K562 (cell line): Measurements from ENCODE around the gene GFOD2. TPM values are rescaled to one million over a fixed set of nuclear protein-coding genes. Genes with fewer than 3 reads are reported as not detected.

ENCODE experiments used
- ATAC-seq: fragments of 200-7000 bp; cut with Tn5 transposase; 3 replicates; pipeline ENCODE4 v1.9.1; 2020; ENCODE audit warnings: moderate library complexity
- BruUV-seq: library from RNA; stranded (reverse); fragments of 400-500 nt; replicated peaks from 2 replicates; lab custom pipeline; 2021; lab: Mats Ljungman, UMichigan
- CTCF ChIA-PET: fragments of 300-600 bp; formaldehyde crosslinking; extraction: SDS; loops from one replicate; lab custom pipeline; 2021; ENCODE audit warnings: low intra/inter-chr PET ratio; lab: Yijun Ruan, JAX
- POLR2A ChIA-PET: fragments of 300-600, 350-650 bp; sonication (Branson Sonifier 250); formaldehyde crosslinking; extraction: SDS; loops from one replicate; lab custom pipeline; 2021; ENCODE audit warnings: antibody characterized with exemption, inconsistent platforms; lab: Yijun Ruan, JAX
- DNase-seq, 4 experiments: peaks; one replicate each; pipeline versions ENCODE4 v3.0.0 to v3.0.0-alpha.2; 2011 to 2018; ENCODE audit warnings: low spot score in 3 of 4, mixed read lengths in 3 of 4; ENCODE audit errors: extremely low read depth in 1 of 4
- FAIRE-seq: peaks from 2 replicates; lab custom pipeline; 2011; peaks lifted over from hg19 to GRCh38; lab: Jason Lieb, UNC
- H2AFZ ChIP-seq: 2 replicates; pipeline ENCODE4 v1.6.0; 2011; ENCODE audit warnings: low read depth, low read length, control low read depth, inconsistent platforms
- H3K27ac ChIP-seq: fragments of 200-600 bp; 3 replicates; pipeline ENCODE4 v1.8.0; 2011; ENCODE audit warnings: low read depth, mild to moderate bottlenecking, control low read depth, inconsistent platforms, low read length, moderate library complexity, mixed read lengths; ENCODE audit errors: extremely low read depth
- H3K27me3 ChIP-seq, 2 experiments: fragments of 300-600 bp in 1 of 2; 2 replicates in 1 of 2; 3 replicates in 1 of 2; pipeline versions ENCODE4 v1.6.0 to v1.8.0; 2011; ENCODE audit warnings: inconsistent platforms in 2 of 2, low read length in 2 of 2, mild to moderate bottlenecking in 1 of 2, mixed read lengths in 1 of 2, moderate library complexity in 1 of 2; ENCODE audit not compliant: control insufficient read depth in 2 of 2, insufficient read depth in 2 of 2
- H3K36me3 ChIP-seq: fragments of 300-600 bp; 3 replicates; pipeline ENCODE4 v1.8.0; 2011; ENCODE audit warnings: mild to moderate bottlenecking, low read length, inconsistent platforms; ENCODE audit not compliant: control insufficient read depth, insufficient read depth
- H3K4me1 ChIP-seq, 2 experiments: fragments of 200-600 bp in 1 of 2; replicated peaks in 1 of 2; 2 replicates in 1 of 2; 3 replicates in 1 of 2; pipeline versions ENCODE4 v1.5.1 to v1.8.0; 2011; ENCODE audit warnings: inconsistent platforms in 2 of 2, low read length in 2 of 2, mild to moderate bottlenecking in 1 of 2, mixed read lengths in 1 of 2, moderate library complexity in 1 of 2; ENCODE audit not compliant: control insufficient read depth in 2 of 2, insufficient read depth in 2 of 2
- H3K4me2 ChIP-seq: 2 replicates; pipeline ENCODE4 v1.6.1; 2011; ENCODE audit warnings: low read length, control low read depth, inconsistent platforms, mixed read lengths; ENCODE audit not compliant: insufficient read depth
- H3K4me3 ChIP-seq: fragments of 200-600 bp; sonication (generic), shearing (Covaris generic); 2 replicates; pipeline ENCODE4 v1.5.1; 2016; ENCODE audit warnings: control low read depth, inconsistent platforms
- H3K79me2 ChIP-seq: fragments of 200-600 bp; 3 replicates; pipeline ENCODE4 v1.8.0; 2011; ENCODE audit warnings: low read length, inconsistent platforms; ENCODE audit not compliant: control insufficient read depth, insufficient read depth
- H3K9ac ChIP-seq, 2 experiments: 2 replicates each; pipeline versions ENCODE4 v1.6.0 to v1.6.1; 2011; ENCODE audit warnings: low read depth in 2 of 2, low read length in 2 of 2, control low read depth in 1 of 2, inconsistent platforms in 1 of 2, mild to moderate bottlenecking in 1 of 2, mixed read lengths in 1 of 2; ENCODE audit not compliant: insufficient read depth in 1 of 2
- H3K9me1 ChIP-seq: one replicate; pipeline ENCODE4 v1.6.0; 2011; ENCODE audit warnings: inconsistent platforms, mild to moderate bottlenecking, low read length, moderate library complexity; ENCODE audit not compliant: control insufficient read depth, insufficient read depth
- H3K9me3 ChIP-seq: replicated peaks from 2 replicates; pipeline ENCODE4 v1.5.1; 2011; ENCODE audit warnings: low read depth, low read length, inconsistent platforms; ENCODE audit not compliant: control insufficient read depth, insufficient read depth
- H4K20me1 ChIP-seq: replicated peaks from 2 replicates; pipeline ENCODE4 v1.6.1; 2011; ENCODE audit warnings: low read length, inconsistent platforms, mixed read lengths; ENCODE audit not compliant: control insufficient read depth, insufficient read depth
- C11orf30 ChIP-seq: fragments of 450-650 bp; IDR thresholded peaks from 2 replicates; pipeline ENCODE4 v1.6.1; 2016; ENCODE audit warnings: low read depth, mild to moderate bottlenecking
- CBX1 ChIP-seq: sonication (generic); IDR thresholded peaks from 2 replicates; pipeline ENCODE4 v1.6.1; 2016; ENCODE audit warnings: antibody characterized with exemption, low read depth, mild to moderate bottlenecking
- GTF2A2 ChIP-seq: IDR thresholded peaks from 2 replicates; pipeline ENCODE4 v1.6.1; 2016; ENCODE audit warnings: mild to moderate bottlenecking, missing genetic modification characterization, missing compliant biosample characterization
- HDAC2 ChIP-seq: fragments of 450-650 bp; IDR thresholded peaks from 2 replicates; pipeline ENCODE4 v1.6.1; 2016; ENCODE audit warnings: mild to moderate bottlenecking
- HDGF ChIP-seq: fragments of 450-650 bp; IDR thresholded peaks from 2 replicates; pipeline ENCODE4 v1.6.1; 2016
- JUND ChIP-seq, 2 experiments: IDR thresholded peaks; 2 replicates in 1 of 2; 3 replicates in 1 of 2; pipeline ENCODE4 v1.6.1; 2011; ENCODE audit warnings: borderline replicate concordance in 2 of 2, low read depth in 2 of 2, low read length in 2 of 2, improper control_type of control experiment in 1 of 2, missing biosample characterization in 1 of 2, missing genetic modification characterization in 1 of 2, missing genetic modification reagents in 1 of 2
- MAZ ChIP-seq, 2 experiments: fragments of 450-650 bp in 1 of 2; sonication (generic) in 1 of 2; formaldehyde crosslinking; IDR thresholded peaks in 1 of 2; conservative IDR thresholded peaks in 1 of 2; 2 replicates each; pipeline versions ENCODE4 v1.4.0 to v1.5.0; 2020; ENCODE audit warnings: mild to moderate bottlenecking in 1 of 2, missing genetic modification reagents in 1 of 2
- MTA2 ChIP-seq: fragments of 450-650 bp; IDR thresholded peaks from 2 replicates; pipeline ENCODE4 v1.6.1; 2016; ENCODE audit warnings: low read depth
- MTA3 ChIP-seq: fragments of 450-650 bp; formaldehyde crosslinking; IDR thresholded peaks from 2 replicates; pipeline ENCODE4 v1.6.1; 2017; ENCODE audit warnings: mild to moderate bottlenecking, borderline replicate concordance
- POLR3A ChIP-seq: IDR thresholded peaks from 2 replicates; pipeline ENCODE4 v1.6.1; 2011; ENCODE audit warnings: borderline replicate concordance, mild to moderate bottlenecking, moderate library complexity; ENCODE audit not compliant: insufficient read length, insufficient read depth; ENCODE audit errors: extremely low read depth
- PRMT5 ChIP-seq: sonication (generic); formaldehyde crosslinking; IDR thresholded peaks from 2 replicates; pipeline ENCODE4 v1.5.0; 2020; ENCODE audit warnings: missing genetic modification reagents
- RAD21 ChIP-seq, 2 experiments: fragments of 250-450 bp in 1 of 2; fragments of 450-650 bp in 1 of 2; sonication (Bioruptor Pico) in 1 of 2; formaldehyde crosslinking in 1 of 2; IDR thresholded peaks in 1 of 2; conservative IDR thresholded peaks in 1 of 2; 2 replicates each; pipeline versions ENCODE4 v1.4.0 to v1.8.0; 2020 to 2022; ENCODE audit warnings: mild to moderate bottlenecking in 2 of 2, moderate library complexity in 1 of 2
- SAP30 ChIP-seq: fragments of 200-600 bp; sonication (generic); IDR thresholded peaks from 2 replicates; pipeline ENCODE4 v1.6.1; 2012; ENCODE audit warnings: borderline replicate concordance, low read depth, mild to moderate bottlenecking, moderate library complexity, low read length, control low read depth, inconsistent platforms; ENCODE audit not compliant: insufficient read depth, poor library complexity, severe bottlenecking
- ZFPM2 ChIP-seq: fragments of 250-450 bp; sonication (Bioruptor Pico); IDR thresholded peaks from 2 replicates; pipeline ENCODE4 v1.5.1; 2022; ENCODE audit warnings: mild to moderate bottlenecking
- ZNF184 ChIP-seq: sonication (generic); formaldehyde crosslinking; IDR thresholded peaks from 2 replicates; pipeline ENCODE4 v1.5.0; 2020; ENCODE audit warnings: missing genetic modification reagents
- ZNF354B ChIP-seq: fragments of 250-450 bp; sonication (Bioruptor Pico); IDR thresholded peaks from 2 replicates; pipeline ENCODE4 v1.4.0; 2020
- WGBS: fragments of 100-300 bp; shearing (Covaris generic); methylation state at CpG from one replicate; pipeline ENCODE4 v1.1.6; 2016; ENCODE audit warnings: low coverage, mixed read lengths; ENCODE audit not compliant: insufficient coverage; ENCODE audit errors: missing lambda C conversion rate; 5-methylcytosine and 5-hydroxymethylcytosine counted together
- in situ Hi-C: fragments of 300-500 bp; cut with MboI; formaldehyde crosslinking; loops from 4 replicates; pipeline ENCODE4 v1.15.0; 2018; ENCODE audit warnings: inconsistent platforms, mixed read lengths
- intact Hi-C: fragments of 100-400 bp; cut with micrococcal nuclease; formaldehyde crosslinking; loops from 2 replicates; pipeline ENCODE4 v1.14.2; 2022
- polyA plus RNA-seq, 8 experiments: library from polyadenylated mRNA; depleted of rRNA in 4 of 8; stranded (reverse) in 5 of 8; unstranded in 3 of 8; fragments of >200 nt; fragmentation: Nextera tagmentation in 2 of 8; fragmentation: Illumina TruSeq in 1 of 8; extraction: Ambion mirVana in 2 of 8; extraction: Trizol in 1 of 8; gene quantifications; 2 replicates each; pipeline versions ENCODE4 v1.2.1 to v1.2.3, GENCODE V29; 2011 to 2014; ENCODE audit warnings: inconsistent platforms in 1 of 8, missing spikeins in 1 of 8
- total RNA-seq, 7 experiments: library from RNA; depleted of rRNA in 6 of 7; stranded (reverse); fragments of >200 nt in 6 of 7; fragmentation: Illumina TruSeq in 2 of 7; extraction: Trizol in 2 of 7; gene quantifications; 2 replicates each; pipeline versions ENCODE4 v1.2.1 to v1.2.3, GENCODE V29; 2011 to 2021; ENCODE audit warnings: low replicate concordance in 1 of 7
- TF ChIP-seq, protein P1 (sequence below): fragments of 450-650 bp; IDR thresholded peaks from 2 replicates; pipeline ENCODE4 v1.7.1; 2018; ENCODE audit warnings: mild to moderate bottlenecking, low read depth; ENCODE audit not compliant: partially characterized antibody
- TF ChIP-seq, protein P2 (sequence below): IDR thresholded peaks from 3 replicates; pipeline ENCODE4 v1.6.1; 2011; ENCODE audit warnings: borderline replicate concordance, mild to moderate bottlenecking, moderate library complexity; ENCODE audit not compliant: insufficient read length; ENCODE audit errors: extremely low read depth

GFOD2 gene
- total and polyA plus RNA-seq, 9 of the 15 experiments (the other 6 are each of a cell fraction or from before 2014, with no cell fraction given) = 1.9 to 15.8 (median 11.1) TPM

DNA sequence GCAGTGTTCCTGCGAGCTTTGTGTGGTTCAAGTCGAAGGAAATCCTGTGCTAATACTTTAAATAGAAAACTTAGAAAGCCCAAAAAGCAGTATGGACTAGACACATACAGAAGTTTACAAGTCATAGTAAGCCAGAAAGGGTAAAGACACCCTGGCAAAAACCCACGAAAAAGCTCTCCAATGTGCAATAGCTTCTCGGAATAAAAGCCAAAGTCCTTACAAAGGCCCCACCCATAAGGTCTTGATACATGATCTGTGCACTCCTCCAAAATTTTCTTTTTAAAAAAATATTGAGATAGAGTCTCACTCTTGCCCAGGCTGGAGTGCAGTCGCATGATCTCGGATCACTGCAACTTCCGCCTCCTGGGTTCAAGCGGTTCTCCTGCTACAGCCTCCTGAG, 42.2 kb downstream of the GFOD2 start:
- 0 out of 2 replicates have a peak, but pooled peaks cover 3% of the 10 kb centered on the region for H4K20me1 ChIP-seq
- FAIRE-seq (no peak), DNase-seq (no peak), ATAC-seq (no peak)
- ChIA-PET POLR2A (interaction anchor here (0.6 to 0.8 kb wide), 4 partner anchors 10 to 627 kb away, joined by 3 read pairs; no protein-coding TSS in a partner anchor), CTCF (no interaction called here)
- H3K27me3 ChIP-seq = no peaks in the 10 kb centered on the region
- peaks cover 0 to 5% of the 10 kb centered on the region in 2 experiments; a peak in 3 of 5 replicates for H3K4me1 ChIP-seq
- in situ Hi-C loops (loop anchor here (10.0 kb wide), 1 partner anchor 368 kb away; no protein-coding TSS in a partner anchor), intact Hi-C loops (no loop called here)
- H3K9me3 ChIP-seq = no peaks in the 10 kb centered on the region
- H3K27ac ChIP-seq = no peak overlapping the region
- H2AFZ ChIP-seq = no peak overlapping the region
- no peak overlapping the region for H3K9ac ChIP-seq
- BruUV-seq = no TSS peak
- no peak overlapping the region for H3K4me3 ChIP-seq
- H3K4me2 ChIP-seq = no peak overlapping the region
- H3K36me3 ChIP-seq = peaks cover 3% of the 10 kb centered on the region; the same call in 1 of the 3 replicates
- peaks cover 2% of the 10 kb centered on the region for H3K9me1 ChIP-seq
- 72% methylated on average over 8 of the region's 8 CpGs for WGBS
- no peaks in the 10 kb centered on the region for H3K79me2 ChIP-seq
- no peak for TF ChIP-seq RAD21 (CRISPR knock-in tag; conservative IDR thresholded peaks at IDR 0.05 in 1 of 2, IDR thresholded peaks at IDR 0.05 in 1 of 2)
- TF ChIP-seq ZFPM2 (CRISPR knock-in tag) = no peak
- no peak for TF ChIP-seq HDGF
- TF ChIP-seq C11orf30 = no peak
- TF ChIP-seq PRMT5 = no peak
- no peak for TF ChIP-seq GTF2A2
- TF ChIP-seq CBX1 = no peak
- TF ChIP-seq JUND (IDR thresholded peaks at IDR 0.05; ENCODE audit: borderline replicate concordance, low read depth, low read length) = no peak
- TF ChIP-seq JUND (tag; IDR thresholded peaks at IDR 0.05; ENCODE audit: borderline replicate concordance, low read depth, low read length) = no peak
- no peak for TF ChIP-seq MTA2
- no peak for TF ChIP-seq HDAC2
- no peak for TF ChIP-seq MTA3
- TF ChIP-seq POLR3A = no peak
- no peak for TF ChIP-seq MAZ (CRISPR knock-in tag; conservative IDR thresholded peaks at IDR 0.05 in 1 of 2, IDR thresholded peaks at IDR 0.05 in 1 of 2)
- TF ChIP-seq, protein P1, sequence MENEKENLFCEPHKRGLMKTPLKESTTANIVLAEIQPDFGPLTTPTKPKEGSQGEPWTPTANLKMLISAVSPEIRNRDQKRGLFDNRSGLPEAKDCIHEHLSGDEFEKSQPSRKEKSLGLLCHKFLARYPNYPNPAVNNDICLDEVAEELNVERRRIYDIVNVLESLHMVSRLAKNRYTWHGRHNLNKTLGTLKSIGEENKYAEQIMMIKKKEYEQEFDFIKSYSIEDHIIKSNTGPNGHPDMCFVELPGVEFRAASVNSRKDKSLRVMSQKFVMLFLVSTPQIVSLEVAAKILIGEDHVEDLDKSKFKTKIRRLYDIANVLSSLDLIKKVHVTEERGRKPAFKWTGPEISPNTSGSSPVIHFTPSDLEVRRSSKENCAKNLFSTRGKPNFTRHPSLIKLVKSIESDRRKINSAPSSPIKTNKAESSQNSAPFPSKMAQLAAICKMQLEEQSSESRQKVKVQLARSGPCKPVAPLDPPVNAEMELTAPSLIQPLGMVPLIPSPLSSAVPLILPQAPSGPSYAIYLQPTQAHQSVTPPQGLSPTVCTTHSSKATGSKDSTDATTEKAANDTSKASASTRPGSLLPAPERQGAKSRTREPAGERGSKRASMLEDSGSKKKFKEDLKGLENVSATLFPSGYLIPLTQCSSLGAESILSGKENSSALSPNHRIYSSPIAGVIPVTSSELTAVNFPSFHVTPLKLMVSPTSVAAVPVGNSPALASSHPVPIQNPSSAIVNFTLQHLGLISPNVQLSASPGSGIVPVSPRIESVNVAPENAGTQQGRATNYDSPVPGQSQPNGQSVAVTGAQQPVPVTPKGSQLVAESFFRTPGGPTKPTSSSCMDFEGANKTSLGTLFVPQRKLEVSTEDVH = no peak
- no peak for TF ChIP-seq ZNF354B
- TF ChIP-seq SAP30 = no peak
- TF ChIP-seq, protein P2, sequence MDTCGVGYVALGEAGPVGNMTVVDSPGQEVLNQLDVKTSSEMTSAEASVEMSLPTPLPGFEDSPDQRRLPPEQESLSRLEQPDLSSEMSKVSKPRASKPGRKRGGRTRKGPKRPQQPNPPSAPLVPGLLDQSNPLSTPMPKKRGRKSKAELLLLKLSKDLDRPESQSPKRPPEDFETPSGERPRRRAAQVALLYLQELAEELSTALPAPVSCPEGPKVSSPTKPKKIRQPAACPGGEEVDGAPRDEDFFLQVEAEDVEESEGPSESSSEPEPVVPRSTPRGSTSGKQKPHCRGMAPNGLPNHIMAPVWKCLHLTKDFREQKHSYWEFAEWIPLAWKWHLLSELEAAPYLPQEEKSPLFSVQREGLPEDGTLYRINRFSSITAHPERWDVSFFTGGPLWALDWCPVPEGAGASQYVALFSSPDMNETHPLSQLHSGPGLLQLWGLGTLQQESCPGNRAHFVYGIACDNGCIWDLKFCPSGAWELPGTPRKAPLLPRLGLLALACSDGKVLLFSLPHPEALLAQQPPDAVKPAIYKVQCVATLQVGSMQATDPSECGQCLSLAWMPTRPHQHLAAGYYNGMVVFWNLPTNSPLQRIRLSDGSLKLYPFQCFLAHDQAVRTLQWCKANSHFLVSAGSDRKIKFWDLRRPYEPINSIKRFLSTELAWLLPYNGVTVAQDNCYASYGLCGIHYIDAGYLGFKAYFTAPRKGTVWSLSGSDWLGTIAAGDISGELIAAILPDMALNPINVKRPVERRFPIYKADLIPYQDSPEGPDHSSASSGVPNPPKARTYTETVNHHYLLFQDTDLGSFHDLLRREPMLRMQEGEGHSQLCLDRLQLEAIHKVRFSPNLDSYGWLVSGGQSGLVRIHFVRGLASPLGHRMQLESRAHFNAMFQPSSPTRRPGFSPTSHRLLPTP = no peak
- no peak for TF ChIP-seq ZNF184
